HepG2 (cell line): Measurements from ENCODE around the gene SLC12A5. TPM values are rescaled to one million over a fixed set of nuclear protein-coding genes. Genes with fewer than 3 reads are reported as not detected.

Experiments used
- BRCA1 ChIP-seq: sonication (generic); formaldehyde crosslinking; IDR thresholded peaks from 2 replicates; pipeline ENCODE4 v1.4.0; 2020; ENCODE audit warnings: missing genetic modification reagents
- KDM3A ChIP-seq: IDR thresholded peaks from 2 replicates; pipeline ENCODE4 v1.6.1; 2018; ENCODE audit warnings: low read depth, missing compliant biosample characterization
- POLR2AphosphoS2 ChIP-seq: IDR thresholded peaks from 2 replicates; pipeline ENCODE4 v1.6.1; 2011; ENCODE audit warnings: low read depth, low read length, improper control_type of control experiment
- YEATS2 ChIP-seq: sonication (generic); formaldehyde crosslinking; IDR thresholded peaks from 2 replicates; pipeline ENCODE4 v1.4.0; 2020; ENCODE audit warnings: missing genetic modification reagents, borderline replicate concordance
- ZNF136 ChIP-seq: sonication (generic); formaldehyde crosslinking; IDR thresholded peaks from 2 replicates; pipeline ENCODE4 v1.8.1; 2022; ENCODE audit warnings: low read depth, mild to moderate bottlenecking, moderate library complexity, missing genetic modification reagents
- ZNF354B ChIP-seq: sonication (generic); formaldehyde crosslinking; IDR thresholded peaks from 2 replicates; pipeline ENCODE4 v1.8.0; 2022; ENCODE audit warnings: mild to moderate bottlenecking, missing genetic modification reagents
- ZNF616 ChIP-seq: sonication (generic); formaldehyde crosslinking; IDR thresholded peaks from 2 replicates; pipeline ENCODE4 v1.5.0; 2020; ENCODE audit warnings: low read depth, mild to moderate bottlenecking, missing genetic modification reagents
- ZNF761 ChIP-seq: sonication (generic); formaldehyde crosslinking; conservative IDR thresholded peaks from 2 replicates; pipeline ENCODE4 v1.4.0; 2020; ENCODE audit warnings: mild to moderate bottlenecking, missing genetic modification reagents
- polyA plus RNA-seq, 8 experiments: library from polyadenylated mRNA; depleted of rRNA in 3 of 8; stranded (reverse) in 7 of 8; unstranded in 1 of 8; fragments of >200 nt; fragmentation: Illumina TruSeq in 4 of 8; extraction: Trizol in 4 of 8; gene quantifications; 2 replicates each; pipeline versions ENCODE4 v1.2.1 to v1.2.3, GENCODE V29; 2011 to 2016; ENCODE audit warnings: low read depth in 4 of 8, missing spikeins in 1 of 8, mixed read lengths in 1 of 8; ENCODE audit not compliant: insufficient read depth in 1 of 8
- total RNA-seq, 5 experiments: library from RNA; depleted of rRNA; stranded (reverse); fragments of >200 nt; fragmentation: Illumina TruSeq; extraction: Trizol; gene quantifications; 2 replicates each; pipeline ENCODE4 v1.2.3, GENCODE V29; 2016; ENCODE audit warnings: low read depth in 1 of 5
- TF ChIP-seq, protein P1 (sequence below): sonication (generic); formaldehyde crosslinking; IDR thresholded peaks from 2 replicates; pipeline ENCODE4 v1.4.0; 2020; ENCODE audit warnings: low read depth, mild to moderate bottlenecking, missing genetic modification reagents
- TF ChIP-seq, protein P2 (sequence below): sonication (generic); formaldehyde crosslinking; IDR thresholded peaks from one replicate; pipeline ENCODE4 v1.5.1; 2020; ENCODE audit warnings: mild to moderate bottlenecking, missing genetic modification reagents; ENCODE audit errors: not compliant biosample characterization
- TF ChIP-seq, protein P3 (sequence below): sonication (generic); formaldehyde crosslinking; IDR thresholded peaks from 2 replicates; pipeline ENCODE4 v1.4.0; 2020; ENCODE audit warnings: mild to moderate bottlenecking, missing genetic modification reagents
- TF ChIP-seq, protein P4 (sequence below): sonication (generic); formaldehyde crosslinking; IDR thresholded peaks from 2 replicates; pipeline ENCODE4 v1.4.0; 2020; ENCODE audit warnings: mild to moderate bottlenecking, missing genetic modification reagents
- TF ChIP-seq, protein P5 (sequence below): IDR thresholded peaks from 2 replicates; pipeline ENCODE4 v1.6.1; 2016; ENCODE audit warnings: low read depth, borderline replicate concordance
- TF ChIP-seq, protein P6 (sequence below): sonication (generic); formaldehyde crosslinking; IDR thresholded peaks from 2 replicates; pipeline ENCODE4 v1.4.0; 2020; ENCODE audit warnings: low read depth, mild to moderate bottlenecking, missing genetic modification reagents

Gene SLC12A5
- total and polyA plus RNA-seq, 2 of the 13 experiments (the other 11 are each of a cell fraction or from before 2014, with no cell fraction given): 4.3 to 5.4 TPM

DNA sequence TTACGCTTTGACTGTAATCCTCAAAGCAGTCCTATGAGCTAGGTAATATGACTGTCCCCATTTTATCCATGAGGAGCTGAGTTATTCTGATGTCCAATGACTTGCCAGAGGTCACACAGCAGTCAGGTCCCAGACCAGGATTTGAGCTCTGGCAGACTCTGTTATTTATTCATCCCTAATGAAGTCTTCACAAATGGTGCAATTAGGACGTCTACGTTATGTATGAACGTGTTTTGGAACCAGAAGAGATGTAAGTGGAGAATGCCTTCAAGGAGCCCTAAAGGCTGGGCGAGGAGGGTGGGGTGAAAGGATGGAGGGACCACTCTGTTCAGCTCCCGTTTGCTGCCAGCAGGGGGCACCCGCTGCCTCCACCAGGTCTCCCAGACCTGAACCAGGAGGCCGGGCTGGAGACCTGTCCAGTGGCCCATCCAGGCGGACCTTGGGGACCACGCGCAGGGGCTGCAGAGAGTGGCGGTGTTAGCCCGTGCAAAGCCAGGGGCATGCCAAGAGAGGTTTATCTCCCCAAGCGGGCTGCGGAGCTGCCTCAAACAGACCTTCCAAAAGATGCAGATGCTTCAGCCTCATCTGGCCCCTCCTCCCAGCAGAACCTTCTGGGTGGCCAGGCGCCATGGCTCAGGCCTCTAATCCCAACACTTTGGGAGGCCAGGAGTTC lies 41.8 kb upstream of the SLC12A5 start (continued):
- TF ChIP-seq, protein P1, sequence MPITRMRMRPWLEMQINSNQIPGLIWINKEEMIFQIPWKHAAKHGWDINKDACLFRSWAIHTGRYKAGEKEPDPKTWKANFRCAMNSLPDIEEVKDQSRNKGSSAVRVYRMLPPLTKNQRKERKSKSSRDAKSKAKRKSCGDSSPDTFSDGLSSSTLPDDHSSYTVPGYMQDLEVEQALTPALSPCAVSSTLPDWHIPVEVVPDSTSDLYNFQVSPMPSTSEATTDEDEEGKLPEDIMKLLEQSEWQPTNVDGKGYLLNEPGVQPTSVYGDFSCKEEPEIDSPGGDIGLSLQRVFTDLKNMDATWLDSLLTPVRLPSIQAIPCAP (CRISPR knock-in tag): no peak
- TF ChIP-seq KDM3A (CRISPR knock-in tag) (no peak), ZNF354B (CRISPR knock-in tag) (no peak), YEATS2 (CRISPR knock-in tag) (no peak), POLR2AphosphoS2 (no peak), ZNF136 (peak; percentile 78; the same call in 1 of the 2 replicates), BRCA1 (CRISPR knock-in tag) (no peak), ZNF761 (CRISPR knock-in tag) (no peak), ZNF616 (0 out of 2 replicates have a peak, but pooled peaks have one; percentile 21)
- TF ChIP-seq, protein P2, sequence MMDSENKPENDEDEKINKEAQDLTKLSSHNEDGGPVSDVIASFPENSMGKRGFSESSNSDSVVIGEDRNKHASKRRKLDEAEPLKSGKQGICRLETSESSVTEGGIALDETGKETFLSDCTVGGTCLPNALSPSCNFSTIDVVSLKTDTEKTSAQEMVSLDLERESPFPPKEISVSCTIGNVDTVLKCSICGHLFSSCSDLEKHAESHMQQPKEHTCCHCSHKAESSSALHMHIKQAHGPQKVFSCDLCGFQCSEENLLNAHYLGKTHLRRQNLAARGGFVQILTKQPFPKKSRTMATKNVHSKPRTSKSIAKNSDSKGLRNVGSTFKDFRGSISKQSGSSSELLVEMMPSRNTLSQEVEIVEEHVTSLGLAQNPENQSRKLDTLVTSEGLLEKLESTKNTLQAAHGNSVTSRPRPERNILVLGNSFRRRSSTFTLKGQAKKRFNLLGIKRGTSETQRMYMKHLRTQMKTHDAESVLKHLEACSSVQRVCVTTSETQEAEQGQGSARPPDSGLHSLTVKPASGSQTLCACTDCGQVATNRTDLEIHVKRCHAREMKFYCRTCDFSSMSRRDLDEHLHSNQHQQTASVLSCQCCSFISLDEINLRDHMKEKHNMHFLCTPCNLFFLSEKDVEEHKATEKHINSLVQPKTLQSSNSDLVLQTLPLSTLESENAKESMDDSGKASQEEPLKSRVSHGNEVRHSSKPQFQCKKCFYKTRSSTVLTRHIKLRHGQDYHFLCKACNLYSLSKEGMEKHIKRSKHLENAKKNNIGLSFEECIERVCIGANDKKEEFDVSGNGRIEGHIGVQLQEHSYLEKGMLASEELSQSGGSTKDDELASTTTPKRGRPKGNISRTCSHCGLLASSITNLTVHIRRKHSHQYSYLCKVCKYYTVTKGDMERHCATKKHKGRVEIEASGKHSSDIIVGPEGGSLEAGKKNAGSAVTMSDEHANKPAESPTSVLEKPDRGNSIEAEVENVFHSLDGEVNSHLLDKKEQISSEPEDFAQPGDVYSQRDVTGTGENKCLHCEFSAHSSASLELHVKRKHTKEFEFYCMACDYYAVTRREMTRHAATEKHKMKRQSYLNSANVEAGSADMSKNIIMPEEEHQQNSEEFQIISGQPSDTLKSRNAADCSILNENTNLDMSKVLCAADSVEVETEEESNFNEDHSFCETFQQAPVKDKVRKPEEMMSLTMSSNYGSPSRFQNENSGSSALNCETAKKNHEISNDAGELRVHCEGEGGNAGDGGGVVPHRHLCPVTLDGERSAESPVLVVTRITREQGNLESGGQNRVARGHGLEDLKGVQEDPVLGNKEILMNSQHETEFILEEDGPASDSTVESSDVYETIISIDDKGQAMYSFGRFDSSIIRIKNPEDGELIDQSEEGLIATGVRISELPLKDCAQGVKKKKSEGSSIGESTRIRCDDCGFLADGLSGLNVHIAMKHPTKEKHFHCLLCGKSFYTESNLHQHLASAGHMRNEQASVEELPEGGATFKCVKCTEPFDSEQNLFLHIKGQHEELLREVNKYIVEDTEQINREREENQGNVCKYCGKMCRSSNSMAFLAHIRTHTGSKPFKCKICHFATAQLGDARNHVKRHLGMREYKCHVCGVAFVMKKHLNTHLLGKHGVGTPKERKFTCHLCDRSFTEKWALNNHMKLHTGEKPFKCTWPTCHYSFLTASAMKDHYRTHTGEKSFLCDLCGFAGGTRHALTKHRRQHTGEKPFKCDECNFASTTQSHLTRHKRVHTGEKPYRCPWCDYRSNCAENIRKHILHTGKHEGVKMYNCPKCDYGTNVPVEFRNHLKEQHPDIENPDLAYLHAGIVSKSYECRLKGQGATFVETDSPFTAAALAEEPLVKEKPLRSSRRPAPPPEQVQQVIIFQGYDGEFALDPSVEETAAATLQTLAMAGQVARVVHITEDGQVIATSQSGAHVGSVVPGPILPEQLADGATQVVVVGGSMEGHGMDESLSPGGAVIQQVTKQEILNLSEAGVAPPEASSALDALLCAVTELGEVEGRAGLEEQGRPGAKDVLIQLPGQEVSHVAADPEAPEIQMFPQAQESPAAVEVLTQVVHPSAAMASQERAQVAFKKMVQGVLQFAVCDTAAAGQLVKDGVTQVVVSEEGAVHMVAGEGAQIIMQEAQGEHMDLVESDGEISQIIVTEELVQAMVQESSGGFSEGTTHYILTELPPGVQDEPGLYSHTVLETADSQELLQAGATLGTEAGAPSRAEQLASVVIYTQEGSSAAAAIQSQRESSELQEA (CRISPR knock-in tag): peak; percentile 72
- TF ChIP-seq, protein P3, sequence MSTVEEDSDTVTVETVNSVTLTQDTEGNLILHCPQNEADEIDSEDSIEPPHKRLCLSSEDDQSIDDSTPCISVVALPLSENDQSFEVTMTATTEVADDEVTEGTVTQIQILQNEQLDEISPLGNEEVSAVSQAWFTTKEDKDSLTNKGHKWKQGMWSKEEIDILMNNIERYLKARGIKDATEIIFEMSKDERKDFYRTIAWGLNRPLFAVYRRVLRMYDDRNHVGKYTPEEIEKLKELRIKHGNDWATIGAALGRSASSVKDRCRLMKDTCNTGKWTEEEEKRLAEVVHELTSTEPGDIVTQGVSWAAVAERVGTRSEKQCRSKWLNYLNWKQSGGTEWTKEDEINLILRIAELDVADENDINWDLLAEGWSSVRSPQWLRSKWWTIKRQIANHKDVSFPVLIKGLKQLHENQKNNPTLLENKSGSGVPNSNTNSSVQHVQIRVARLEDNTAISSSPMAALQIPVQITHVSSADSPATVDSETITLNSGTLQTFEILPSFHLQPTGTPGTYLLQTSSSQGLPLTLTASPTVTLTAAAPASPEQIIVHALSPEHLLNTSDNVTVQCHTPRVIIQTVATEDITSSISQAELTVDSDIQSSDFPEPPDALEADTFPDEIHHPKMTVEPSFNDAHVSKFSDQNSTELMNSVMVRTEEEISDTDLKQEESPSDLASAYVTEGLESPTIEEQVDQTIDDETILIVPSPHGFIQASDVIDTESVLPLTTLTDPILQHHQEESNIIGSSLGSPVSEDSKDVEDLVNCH (CRISPR knock-in tag): no peak
- TF ChIP-seq, protein P4, sequence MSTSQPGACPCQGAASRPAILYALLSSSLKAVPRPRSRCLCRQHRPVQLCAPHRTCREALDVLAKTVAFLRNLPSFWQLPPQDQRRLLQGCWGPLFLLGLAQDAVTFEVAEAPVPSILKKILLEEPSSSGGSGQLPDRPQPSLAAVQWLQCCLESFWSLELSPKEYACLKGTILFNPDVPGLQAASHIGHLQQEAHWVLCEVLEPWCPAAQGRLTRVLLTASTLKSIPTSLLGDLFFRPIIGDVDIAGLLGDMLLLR (CRISPR knock-in tag): no peak
- TF ChIP-seq, protein P5, sequence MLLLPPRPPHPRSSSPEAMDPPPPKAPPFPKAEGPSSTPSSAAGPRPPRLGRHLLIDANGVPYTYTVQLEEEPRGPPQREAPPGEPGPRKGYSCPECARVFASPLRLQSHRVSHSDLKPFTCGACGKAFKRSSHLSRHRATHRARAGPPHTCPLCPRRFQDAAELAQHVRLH (CRISPR knock-in tag): peak; percentile 53; the same call in 1 of the 2 replicates
- TF ChIP-seq, protein P6, sequence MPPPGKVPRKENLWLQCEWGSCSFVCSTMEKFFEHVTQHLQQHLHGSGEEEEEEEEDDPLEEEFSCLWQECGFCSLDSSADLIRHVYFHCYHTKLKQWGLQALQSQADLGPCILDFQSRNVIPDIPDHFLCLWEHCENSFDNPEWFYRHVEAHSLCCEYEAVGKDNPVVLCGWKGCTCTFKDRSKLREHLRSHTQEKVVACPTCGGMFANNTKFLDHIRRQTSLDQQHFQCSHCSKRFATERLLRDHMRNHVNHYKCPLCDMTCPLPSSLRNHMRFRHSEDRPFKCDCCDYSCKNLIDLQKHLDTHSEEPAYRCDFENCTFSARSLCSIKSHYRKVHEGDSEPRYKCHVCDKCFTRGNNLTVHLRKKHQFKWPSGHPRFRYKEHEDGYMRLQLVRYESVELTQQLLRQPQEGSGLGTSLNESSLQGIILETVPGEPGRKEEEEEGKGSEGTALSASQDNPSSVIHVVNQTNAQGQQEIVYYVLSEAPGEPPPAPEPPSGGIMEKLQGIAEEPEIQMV (CRISPR knock-in tag): no peak
